K562 (cell line): ENCODE data around the gene CPNE9. TPM values are rescaled to one million over a fixed set of nuclear protein-coding genes. Genes with fewer than 3 reads are reported as not detected.
A peak's percentile ranks its signal among the peaks of the same experiment; 100 is the strongest.

Experiments used
- ATAC-seq: fragments of 200-7000 bp; cut with Tn5 transposase; 3 replicates; pipeline ENCODE4 v1.9.1; 2020; ENCODE audit warnings: moderate library complexity
- BruUV-seq: library from RNA; stranded (reverse); fragments of 400-500 nt; replicated peaks from 2 replicates; lab custom pipeline; 2021; lab: Mats Ljungman, UMichigan
- CTCF ChIA-PET: fragments of 300-600 bp; formaldehyde crosslinking; extraction: SDS; loops from one replicate; lab custom pipeline; 2021; ENCODE audit warnings: low intra/inter-chr PET ratio; lab: Yijun Ruan, JAX
- POLR2A ChIA-PET: fragments of 300-600, 350-650 bp; sonication (Branson Sonifier 250); formaldehyde crosslinking; extraction: SDS; loops from one replicate; lab custom pipeline; 2021; ENCODE audit warnings: antibody characterized with exemption, inconsistent platforms; lab: Yijun Ruan, JAX
- DNase-seq, 4 experiments: peaks; one replicate each; pipeline versions ENCODE4 v3.0.0 to v3.0.0-alpha.2; 2011 to 2018; ENCODE audit warnings: low spot score in 3 of 4, mixed read lengths in 3 of 4; ENCODE audit errors: extremely low read depth in 1 of 4
- FAIRE-seq: peaks from 2 replicates; lab custom pipeline; 2011; peaks lifted over from hg19 to GRCh38; lab: Jason Lieb, UNC
- H2AFZ ChIP-seq: 2 replicates; pipeline ENCODE4 v1.6.0; 2011; ENCODE audit warnings: low read depth, low read length, control low read depth, inconsistent platforms
- H3K27ac ChIP-seq: fragments of 200-600 bp; 3 replicates; pipeline ENCODE4 v1.8.0; 2011; ENCODE audit warnings: low read depth, mild to moderate bottlenecking, control low read depth, inconsistent platforms, low read length, moderate library complexity, mixed read lengths; ENCODE audit errors: extremely low read depth
- H3K27me3 ChIP-seq, 2 experiments: fragments of 300-600 bp in 1 of 2; 2 replicates in 1 of 2; 3 replicates in 1 of 2; pipeline versions ENCODE4 v1.6.0 to v1.8.0; 2011; ENCODE audit warnings: inconsistent platforms in 2 of 2, low read length in 2 of 2, mild to moderate bottlenecking in 1 of 2, mixed read lengths in 1 of 2, moderate library complexity in 1 of 2; ENCODE audit not compliant: control insufficient read depth in 2 of 2, insufficient read depth in 2 of 2
- H3K36me3 ChIP-seq: fragments of 300-600 bp; 3 replicates; pipeline ENCODE4 v1.8.0; 2011; ENCODE audit warnings: mild to moderate bottlenecking, low read length, inconsistent platforms; ENCODE audit not compliant: control insufficient read depth, insufficient read depth
- H3K4me1 ChIP-seq, 2 experiments: fragments of 200-600 bp in 1 of 2; replicated peaks in 1 of 2; 2 replicates in 1 of 2; 3 replicates in 1 of 2; pipeline versions ENCODE4 v1.5.1 to v1.8.0; 2011; ENCODE audit warnings: inconsistent platforms in 2 of 2, low read length in 2 of 2, mild to moderate bottlenecking in 1 of 2, mixed read lengths in 1 of 2, moderate library complexity in 1 of 2; ENCODE audit not compliant: control insufficient read depth in 2 of 2, insufficient read depth in 2 of 2
- H3K4me2 ChIP-seq: 2 replicates; pipeline ENCODE4 v1.6.1; 2011; ENCODE audit warnings: low read length, control low read depth, inconsistent platforms, mixed read lengths; ENCODE audit not compliant: insufficient read depth
- H3K4me3 ChIP-seq: fragments of 200-600 bp; sonication (generic), shearing (Covaris generic); 2 replicates; pipeline ENCODE4 v1.5.1; 2016; ENCODE audit warnings: control low read depth, inconsistent platforms
- H3K79me2 ChIP-seq: fragments of 200-600 bp; 3 replicates; pipeline ENCODE4 v1.8.0; 2011; ENCODE audit warnings: low read length, inconsistent platforms; ENCODE audit not compliant: control insufficient read depth, insufficient read depth
- H3K9ac ChIP-seq, 2 experiments: 2 replicates each; pipeline versions ENCODE4 v1.6.0 to v1.6.1; 2011; ENCODE audit warnings: low read depth in 2 of 2, low read length in 2 of 2, control low read depth in 1 of 2, inconsistent platforms in 1 of 2, mild to moderate bottlenecking in 1 of 2, mixed read lengths in 1 of 2; ENCODE audit not compliant: insufficient read depth in 1 of 2
- H3K9me1 ChIP-seq: one replicate; pipeline ENCODE4 v1.6.0; 2011; ENCODE audit warnings: inconsistent platforms, mild to moderate bottlenecking, low read length, moderate library complexity; ENCODE audit not compliant: control insufficient read depth, insufficient read depth
- H3K9me3 ChIP-seq: replicated peaks from 2 replicates; pipeline ENCODE4 v1.5.1; 2011; ENCODE audit warnings: low read depth, low read length, inconsistent platforms; ENCODE audit not compliant: control insufficient read depth, insufficient read depth
- H4K20me1 ChIP-seq: replicated peaks from 2 replicates; pipeline ENCODE4 v1.6.1; 2011; ENCODE audit warnings: low read length, inconsistent platforms, mixed read lengths; ENCODE audit not compliant: control insufficient read depth, insufficient read depth
- ADNP ChIP-seq: fragments of 200-800 bp; sonication (Bioruptor generic); IDR thresholded peaks from 2 replicates; pipeline ENCODE4 v1.6.1; 2016; ENCODE audit warnings: missing genetic modification characterization, missing compliant biosample characterization
- ATF2 ChIP-seq: sonication (generic); formaldehyde crosslinking; IDR thresholded peaks from 2 replicates; pipeline ENCODE4 v1.8.1; 2022; ENCODE audit warnings: missing genetic modification reagents
- ATF3 ChIP-seq, 2 experiments: fragments of 450-650 bp in 1 of 2; sonication (generic) in 1 of 2; formaldehyde crosslinking in 1 of 2; IDR thresholded peaks in 1 of 2; conservative IDR thresholded peaks in 1 of 2; 2 replicates each; pipeline versions ENCODE4 v1.6.1 to v1.8.1; 2016 to 2023; ENCODE audit warnings: mild to moderate bottlenecking in 2 of 2, moderate library complexity in 2 of 2, inconsistent platforms in 1 of 2, missing genetic modification reagents in 1 of 2
- CBX3 ChIP-seq, 2 experiments: IDR thresholded peaks; 1 replicate in 1 of 2; 2 replicates in 1 of 2; pipeline ENCODE4 v1.6.1; 2012; ENCODE audit warnings: inconsistent platforms in 2 of 2, low read length in 2 of 2, borderline replicate concordance in 1 of 2, control low read depth in 1 of 2
- CHD4 ChIP-seq: fragments of 200-600 bp; sonication (generic); IDR thresholded peaks from 3 replicates; pipeline ENCODE4 v1.6.1; 2012; ENCODE audit warnings: low read depth, mild to moderate bottlenecking, mixed read lengths, low read length, inconsistent platforms; ENCODE audit not compliant: insufficient read depth, insufficient replicate concordance, poor library complexity, severe bottlenecking
- HDAC2 ChIP-seq: fragments of 450-650 bp; IDR thresholded peaks from 2 replicates; pipeline ENCODE4 v1.6.1; 2016; ENCODE audit warnings: mild to moderate bottlenecking
- PHF20 ChIP-seq: fragments of 450-650 bp; IDR thresholded peaks from 2 replicates; pipeline ENCODE4 v1.6.1; 2018; ENCODE audit not compliant: partially characterized antibody
- RBM39 ChIP-seq: fragments of 200-400 bp; formaldehyde crosslinking; optimal IDR thresholded peaks from 2 replicates; pipeline ENCODE3; 2018; ENCODE audit warnings: low read depth, low read length
- RCOR1 ChIP-seq, 2 experiments: IDR thresholded peaks; 2 replicates each; pipeline ENCODE4 v1.6.1; 2012; ENCODE audit warnings: low read depth in 2 of 2, low read length in 2 of 2, borderline replicate concordance in 1 of 2, improper control_type of control experiment in 1 of 2
- SMARCA5 ChIP-seq: fragments of 450-650 bp; IDR thresholded peaks from 2 replicates; pipeline ENCODE4 v1.6.1; 2016
- UBTF ChIP-seq, 2 experiments: IDR thresholded peaks; 2 replicates each; pipeline ENCODE4 v1.6.1; 2012; ENCODE audit warnings: improper control_type of control experiment in 2 of 2, low read depth in 2 of 2, low read length in 2 of 2, borderline replicate concordance in 1 of 2
- ZBTB33 ChIP-seq: sonication (generic); formaldehyde crosslinking; IDR thresholded peaks from 2 replicates; pipeline ENCODE4 v1.8.1; 2023; ENCODE audit warnings: mild to moderate bottlenecking, missing genetic modification reagents
- WGBS: fragments of 100-300 bp; shearing (Covaris generic); methylation state at CpG from one replicate; pipeline ENCODE4 v1.1.6; 2016; ENCODE audit warnings: low coverage, mixed read lengths; ENCODE audit not compliant: insufficient coverage; ENCODE audit errors: missing lambda C conversion rate; 5-methylcytosine and 5-hydroxymethylcytosine counted together
- in situ Hi-C: fragments of 300-500 bp; cut with MboI; formaldehyde crosslinking; loops from 4 replicates; pipeline ENCODE4 v1.15.0; 2018; ENCODE audit warnings: inconsistent platforms, mixed read lengths
- intact Hi-C: fragments of 100-400 bp; cut with micrococcal nuclease; formaldehyde crosslinking; loops from 2 replicates; pipeline ENCODE4 v1.14.2; 2022
- polyA plus RNA-seq, 8 experiments: library from polyadenylated mRNA; depleted of rRNA in 4 of 8; stranded (reverse) in 5 of 8; unstranded in 3 of 8; fragments of >200 nt; fragmentation: Nextera tagmentation in 2 of 8; fragmentation: Illumina TruSeq in 1 of 8; extraction: Ambion mirVana in 2 of 8; extraction: Trizol in 1 of 8; gene quantifications; 2 replicates each; pipeline versions ENCODE4 v1.2.1 to v1.2.3, GENCODE V29; 2011 to 2014; ENCODE audit warnings: inconsistent platforms in 1 of 8, missing spikeins in 1 of 8
- total RNA-seq, 7 experiments: library from RNA; depleted of rRNA in 6 of 7; stranded (reverse); fragments of >200 nt in 6 of 7; fragmentation: Illumina TruSeq in 2 of 7; extraction: Trizol in 2 of 7; gene quantifications; 2 replicates each; pipeline versions ENCODE4 v1.2.1 to v1.2.3, GENCODE V29; 2011 to 2021; ENCODE audit warnings: low replicate concordance in 1 of 7

Gene CPNE9
- total and polyA plus RNA-seq, 9 of the 15 experiments (the other 6 are each of a cell fraction or from before 2014, with no cell fraction given) = 0.22 to 0.56 (median 0.29) TPM; not detected in 3

- WGBS = 14% methylated on average over 17 of the region's 17 CpGs
- peak overlapping the region; percentile 95 for H2AFZ ChIP-seq
- TF ChIP-seq HDAC2 (peak; percentile 89), ADNP (peak; percentile 91), ATF3 (IDR thresholded peaks at IDR 0.05) (no peak), ATF3 (CRISPR knock-in tag; conservative IDR thresholded peaks at IDR 0.05) (no peak), RCOR1 (IDR thresholded peaks at IDR 0.05; ENCODE audit: borderline replicate concordance in 1 of 2, low read depth in 2 of 2, low read length in 2 of 2) (peak in 1 of 2 experiments; percentile 68; a peak in 1 of 4 replicates), PHF20 (peak; percentile 24), CBX3 (IDR thresholded peaks at IDR 0.05; ENCODE audit: borderline replicate concordance in 1 of 2, low read length in 2 of 2) (peak in 1 of 2 experiments; percentile 72; a peak in 1 of 3 replicates), SMARCA5 (peak; percentile 90), RBM39 (peak; percentile 23), CHD4 (peak; percentile 90), UBTF (IDR thresholded peaks at IDR 0.05; ENCODE audit: borderline replicate concordance in 1 of 2, low read depth in 2 of 2, low read length in 2 of 2) (0 out of 4 replicates have a peak, but pooled peaks of 1 of the 2 experiments have one; percentile 22), ZBTB33 (CRISPR knock-in tag) (peak; percentile 16; the same call in 1 of the 2 replicates), ATF2 (CRISPR knock-in tag) (no peak)
Measured at GRCh38 chr3:9750556-9751411, 47.2 kb downstream of the CPNE9 start.

More at GRCh38 chr3:9750556-9751411, 47.2 kb downstream of the CPNE9 start:
- FAIRE-seq = no peak
- Histone ChIP-seq H4K20me1 (no peaks in the 10 kb centered on the region), H3K9ac (peak overlapping the region; percentile 78 to 92), H3K9me3 (no peaks in the 10 kb centered on the region), H3K4me1 (peaks cover 12 to 31% of the 10 kb centered on the region in 2 experiments; a peak in 4 of 5 replicates), H3K36me3 (peaks cover 64% of the 10 kb centered on the region), H3K9me1 (no peaks in the 10 kb centered on the region), H3K27ac (peak overlapping the region; percentile 82), H3K27me3 (no peaks in the 10 kb centered on the region), H3K4me3 (peak overlapping the region; percentile 69), H3K4me2 (peak overlapping the region; percentile 95), H3K79me2 (peaks cover 16% of the 10 kb centered on the region)
- BruUV-seq = no TSS peak
- peak; percentile 48 to 60 (median 50) for DNase-seq
- ATAC-seq = peak; percentile 13
- ChIA-PET CTCF (no interaction called here), POLR2A (interaction anchor here (0.6 to 1.5 kb wide), 11 partner anchors 11 to 435 kb away, joined by 3 to 5 read pairs (median 3); partner anchors contain the start of gene BRPF1)
- in situ Hi-C loops (no loop called here), intact Hi-C loops (loop anchor here (1.0 kb wide), 1 partner anchor 42 kb away; the partner anchor contains the start of gene TADA3)
